Hypothalamus (tissue), 51 donors: Measurements from ENCODE around the gene GARNL3.
A peak's percentile ranks its signal among the peaks of the same experiment; 100 is the strongest.

Experiments used
- DNase-seq, 51 donors: peaks; one replicate each; lab custom pipeline; 2025; lab: John Stamatoyannopoulos, UW

Gene GARNL3

DNA sequence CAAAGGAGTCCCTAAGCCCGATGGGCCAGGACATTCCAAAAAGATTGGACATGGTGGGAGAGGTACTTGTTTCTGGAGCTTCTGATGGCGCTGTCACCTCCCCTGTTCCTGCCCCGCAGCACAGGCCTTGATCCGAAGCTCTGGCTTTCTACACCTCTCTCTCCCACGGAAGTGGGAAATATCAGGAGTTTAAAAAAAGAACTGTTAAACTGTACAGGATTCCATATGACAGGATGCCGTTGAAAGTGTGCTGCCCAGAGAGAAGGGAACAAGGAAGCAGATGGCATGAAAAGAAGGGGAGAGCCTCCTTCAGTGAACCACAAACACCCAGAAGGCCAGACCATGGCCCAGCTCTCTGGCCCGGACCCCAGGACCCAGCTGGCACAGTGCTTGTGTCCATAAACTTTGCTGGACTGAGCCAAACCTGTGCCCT is 105.6 kb downstream of the GARNL3 start:
- no peak for DNase-seq

- no peak for DNase-seq
Measured at GRCh38 chr9:127370672-127371648, 106.4 kb downstream of the GARNL3 start.

DNA sequence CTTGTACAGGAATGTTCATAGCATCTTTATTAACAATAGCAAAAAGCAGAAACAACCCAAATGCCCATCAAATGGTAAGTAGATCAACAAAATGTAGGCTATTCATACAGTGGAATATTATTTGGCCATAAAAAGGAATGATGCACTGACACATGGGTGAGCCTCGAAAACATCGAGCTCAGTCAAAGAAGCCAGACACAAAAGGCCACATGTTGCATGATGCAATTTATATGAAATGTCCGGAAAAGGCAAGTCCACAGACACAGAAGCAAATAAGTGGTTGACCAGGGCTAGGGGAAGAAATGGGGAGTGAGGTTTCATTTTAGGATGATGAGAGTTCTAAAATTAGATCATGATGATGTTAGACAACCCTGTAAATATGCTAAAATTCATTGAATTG is 115.9 kb downstream of the GARNL3 start:
- DNase-seq = no peak

DNA sequence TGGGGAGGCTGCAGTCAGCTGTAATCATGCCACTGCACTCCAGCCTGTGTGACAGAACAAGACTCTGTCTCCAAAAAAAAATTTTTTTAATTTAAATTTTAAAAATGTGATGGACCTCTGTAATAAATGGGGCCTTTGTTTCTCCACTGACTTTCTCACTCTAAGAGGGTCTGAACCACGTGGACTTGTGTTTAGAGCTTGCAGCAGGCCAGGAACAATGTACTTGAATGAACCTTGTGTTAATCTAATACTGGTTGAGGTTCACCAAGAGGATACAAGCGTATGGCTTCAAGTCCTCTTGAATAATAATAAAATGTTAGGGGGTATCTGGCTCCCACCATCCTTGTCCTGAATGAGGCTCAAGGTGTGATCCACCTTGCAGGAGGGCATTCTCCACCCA is 118.0 kb downstream of the GARNL3 start:
- DNase-seq = no peak

DNA sequence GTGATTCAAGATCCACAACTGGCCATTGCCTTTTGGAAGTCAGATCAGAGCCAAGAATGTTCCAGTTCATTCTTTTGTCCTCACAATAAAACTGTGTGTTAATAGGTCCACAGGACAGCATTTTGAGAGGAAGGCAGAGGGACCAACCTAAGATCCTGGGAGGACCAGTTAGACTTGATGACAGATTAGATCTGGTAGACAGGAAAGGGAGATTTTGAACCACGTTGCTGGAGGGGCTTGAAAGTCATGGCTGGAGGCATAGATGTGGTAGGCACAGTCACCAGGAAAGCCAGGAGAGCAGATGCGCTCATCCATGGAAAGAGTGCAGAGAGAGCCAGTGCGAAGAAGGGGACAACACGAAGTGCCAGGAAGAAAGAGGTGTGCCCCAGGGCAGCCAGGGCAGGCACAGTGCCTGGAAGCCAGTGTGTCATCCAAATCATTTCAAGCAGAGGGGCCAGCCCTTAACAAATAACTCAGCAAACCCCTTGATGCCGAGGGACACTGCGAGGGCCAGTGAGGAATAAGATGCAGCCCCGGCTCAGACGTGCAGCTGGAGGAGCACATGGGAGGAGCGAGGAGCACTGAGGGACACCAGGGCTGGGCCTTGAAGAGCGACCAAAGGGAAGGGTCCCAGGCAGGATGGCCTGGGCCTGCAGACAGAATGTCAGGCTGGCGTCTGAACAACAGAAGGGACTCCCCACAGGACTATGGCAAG is 119.6 kb downstream of the GARNL3 start:
- DNase-seq = no peak

- no peak for DNase-seq
Measured at GRCh38 chr9:127384901-127385300, 120.3 kb downstream of the GARNL3 start.

DNA sequence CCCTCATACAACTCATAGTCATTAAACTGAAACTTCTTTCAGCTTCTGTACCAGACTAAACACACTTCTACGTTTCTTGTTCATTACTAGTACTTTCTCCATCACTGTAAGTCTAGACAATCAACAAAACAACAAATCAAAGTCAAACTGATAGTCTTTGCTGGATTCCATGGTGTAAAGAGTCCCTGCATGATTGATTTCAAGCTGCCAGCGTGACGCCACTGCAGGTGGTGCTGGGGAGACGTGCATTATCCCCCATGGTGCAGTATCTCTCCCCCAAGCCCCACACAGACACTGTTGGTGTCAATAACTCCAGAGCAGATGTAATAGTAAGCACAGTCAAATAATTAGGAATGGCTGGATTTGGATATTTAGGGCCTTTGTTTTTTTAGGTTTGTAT is 121.7 kb downstream of the GARNL3 start:
- no peak for DNase-seq

GRCh38 chr9:127386981-127387380 is 122.4 kb downstream of the GARNL3 start:
- no peak for DNase-seq

- DNase-seq = peak in 9 of 51 donors; percentile 4 to 33 (median 15)
Measured at GRCh38 chr9:127388037-127388855, 123.7 kb downstream of the GARNL3 start.

DNA sequence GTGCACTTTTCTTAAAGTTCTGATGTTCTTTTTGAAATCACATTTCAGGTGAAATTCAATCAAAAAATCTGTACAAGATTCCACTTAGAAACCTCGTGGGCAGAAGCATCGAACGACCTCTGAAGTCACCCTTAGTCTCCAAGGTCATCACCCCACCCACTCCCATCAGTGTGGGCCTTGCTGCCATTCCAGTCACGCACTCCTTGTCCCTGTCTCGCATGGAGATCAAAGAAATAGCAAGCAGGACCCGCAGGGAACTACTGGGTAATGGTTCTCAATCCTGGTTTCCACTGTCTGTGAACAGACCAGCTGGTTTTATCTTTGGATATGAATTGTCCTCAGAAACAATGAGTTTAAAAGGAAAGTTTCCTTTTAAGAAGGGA is 124.3 kb downstream of the GARNL3 start:
- DNase-seq = no peak

- no peak for DNase-seq
Measured at GRCh38 chr9:127389381-127390247, 125.0 kb downstream of the GARNL3 start.

GRCh38 chr9:127390248-127390545 is 125.6 kb downstream of the GARNL3 start:
- no peak for DNase-seq

DNA sequence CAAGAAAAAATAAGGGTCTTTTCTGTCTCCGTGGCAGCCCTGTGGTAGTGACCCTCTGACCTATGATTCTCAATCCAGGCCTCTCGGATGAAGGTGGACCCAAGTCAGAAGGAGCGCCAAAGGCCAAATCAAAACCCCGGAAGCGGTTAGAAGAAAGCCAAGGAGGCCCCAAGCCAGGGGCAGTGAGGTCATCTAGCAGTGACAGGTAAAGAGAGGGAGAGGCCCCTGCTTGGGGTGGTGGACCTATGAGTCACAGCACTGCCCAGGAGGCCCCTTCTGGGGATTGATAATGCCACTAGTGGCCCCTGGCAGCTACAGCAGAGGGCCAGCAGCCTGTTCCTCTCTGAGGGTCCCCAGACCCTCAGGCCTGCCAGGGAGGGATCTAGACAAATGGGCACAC is 126.0 kb downstream of the GARNL3 start:
- DNase-seq = no peak

DNA sequence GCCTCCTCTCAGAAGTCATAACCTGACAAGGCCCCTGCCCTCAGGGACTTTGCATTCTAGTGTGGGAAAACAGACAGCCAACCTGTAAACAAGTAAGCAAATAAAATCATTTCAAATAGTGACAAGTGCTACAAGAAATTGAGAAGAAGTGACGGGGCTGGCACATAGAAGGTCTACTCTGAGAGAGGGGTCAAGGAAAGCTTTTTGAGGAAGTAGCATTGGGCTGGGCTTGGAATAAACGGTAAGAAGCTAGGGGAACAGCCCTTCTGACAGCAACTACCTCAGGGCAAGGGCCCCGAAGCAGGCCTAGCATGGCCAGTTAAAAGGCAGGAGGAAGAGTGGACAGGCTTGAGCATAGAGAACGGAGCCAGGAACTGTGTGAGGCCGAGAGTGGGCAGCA is 127.6 kb downstream of the GARNL3 start:
- no peak for DNase-seq

GRCh38 chr9:127392976-127393375 is 128.4 kb downstream of the GARNL3 start:
- no peak for DNase-seq

GRCh38 chr9:127393645-127394044 is 129.1 kb downstream of the GARNL3 start:
- DNase-seq = no peak

DNA sequence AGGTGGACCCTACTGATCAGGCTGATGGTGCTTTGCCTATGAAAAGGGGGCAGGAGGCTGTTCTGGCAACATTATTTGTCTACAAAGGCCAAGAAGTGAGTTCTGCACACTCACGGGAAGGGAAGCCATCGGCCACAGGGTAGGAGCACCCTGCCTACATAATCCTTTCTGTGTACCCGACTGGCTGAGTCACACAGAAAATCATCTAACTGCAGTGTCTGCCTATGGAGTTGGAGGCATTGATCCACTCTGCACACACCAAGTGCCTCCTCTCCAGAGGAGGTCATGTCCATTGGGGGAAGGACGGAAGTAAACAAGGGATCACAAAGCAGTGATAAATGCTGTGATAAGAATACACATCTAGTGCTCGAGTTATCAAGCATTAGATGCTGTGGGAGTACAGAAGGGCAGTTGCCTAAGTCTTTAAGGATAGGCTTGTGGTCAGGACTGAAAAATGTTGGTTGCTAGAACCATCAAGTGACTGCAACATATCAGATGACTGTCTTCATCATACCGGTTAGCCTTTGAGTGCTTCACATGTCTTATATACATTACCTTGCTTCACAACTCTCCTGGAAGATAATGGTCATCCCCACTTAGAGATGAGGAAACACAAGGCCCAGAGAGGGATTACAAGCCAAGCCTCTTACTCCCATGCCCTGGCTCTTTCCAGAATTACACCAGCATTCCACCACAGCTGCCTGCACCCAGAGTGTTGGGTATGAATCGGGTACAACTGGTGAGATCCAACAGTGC is 131.1 kb downstream of the GARNL3 start:
- peak in 1 of 51 donors; percentile 35 for DNase-seq

DNA sequence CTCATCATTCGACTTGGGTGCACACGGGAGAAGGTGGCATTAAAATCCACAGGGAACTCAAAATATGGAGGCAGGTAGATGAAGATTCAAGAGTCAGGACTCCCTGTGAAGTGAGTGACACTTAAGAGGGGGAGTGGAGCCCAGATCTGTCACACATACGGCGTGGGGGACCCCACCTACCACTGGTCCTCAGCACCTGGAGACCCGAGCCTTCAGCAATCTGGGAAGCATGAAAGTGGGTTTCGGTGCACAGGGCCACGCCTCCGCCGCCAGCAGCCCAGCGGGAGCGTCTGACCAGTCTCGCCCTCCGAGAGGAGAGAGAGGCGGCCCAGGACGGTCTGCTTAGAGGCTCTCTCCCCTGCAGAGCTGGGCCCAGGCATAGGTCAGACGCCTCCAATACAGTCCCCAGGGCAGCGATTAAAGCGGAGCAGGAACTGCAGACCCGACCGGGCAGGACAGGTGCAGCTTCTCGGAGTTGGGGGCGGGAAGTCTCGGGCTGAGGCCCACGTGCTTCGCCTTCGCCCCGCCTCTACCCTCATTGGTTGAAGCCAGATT is 131.8 kb downstream of the GARNL3 start:
- DNase-seq = no peak
